ENCODE results near the gene BABAM2. TPM values are rescaled to one million over a fixed set of nuclear protein-coding genes. Genes with fewer than 3 reads are reported as not detected.

The BABAM2 gene
- total RNA-seq, 4 donors from 2014 or later, result 34.4 to 44.9 (median 38.3) TPM

- no peak for TF ChIP-seq CTCF (IDR thresholded peaks at IDR 0.05; ENCODE audit: low read depth)
Measured at GRCh38 chr2:28153851-28154250, 263.3 kb downstream of the BABAM2 start.

- no peak for TF ChIP-seq CTCF (IDR thresholded peaks at IDR 0.05; ENCODE audit: low read depth)
Measured at GRCh38 chr2:28155086-28155485, 264.6 kb downstream of the BABAM2 start.

- no peak for TF ChIP-seq CTCF (IDR thresholded peaks at IDR 0.05; ENCODE audit: low read depth)
Measured at GRCh38 chr2:28155627-28156026, 265.1 kb downstream of the BABAM2 start.

GRCh38 chr2:28158791-28159190, 268.3 kb downstream of the BABAM2 start:
- TF ChIP-seq CTCF (IDR thresholded peaks at IDR 0.05; ENCODE audit: low read depth), result no peak

GRCh38 chr2:28160986-28161425, 270.5 kb downstream of the BABAM2 start:
- TF ChIP-seq CTCF (IDR thresholded peaks at IDR 0.05; ENCODE audit: low read depth), result no peak

GRCh38 chr2:28161466-28161865, 270.9 kb downstream of the BABAM2 start:
- TF ChIP-seq CTCF (IDR thresholded peaks at IDR 0.05; ENCODE audit: low read depth), result no peak

GRCh38 chr2:28162564-28162963, 272.0 kb downstream of the BABAM2 start:
- TF ChIP-seq CTCF (IDR thresholded peaks at IDR 0.05; ENCODE audit: low read depth), result no peak
